IMR-90 (cell line): ENCODE measurements around the gene SERPINB10. TPM values are rescaled to one million over a fixed set of nuclear protein-coding genes. Genes with fewer than 3 reads are reported as not detected.

Experiments
- ATAC-seq: fragments of 200-7000 bp; cut with Tn5 transposase; 2 replicates; pipeline ENCODE4 v1.9.1; 2020; ENCODE audit warnings: low read depth, mild to moderate bottlenecking, moderate library complexity
- BruUV-seq: library from RNA; stranded (reverse); fragments of 400-500 nt; replicated peaks from 2 replicates; lab custom pipeline; 2021; lab: Mats Ljungman, UMichigan
- CTCF ChIA-PET: fragments of 300-600 bp; formaldehyde crosslinking; extraction: SDS; loops from one replicate; lab custom pipeline; 2021; ENCODE audit warnings: antibody characterized with exemption; lab: Yijun Ruan, JAX
- POLR2A ChIA-PET: fragments of 300-600 bp; sonication (Branson Sonifier 250); formaldehyde crosslinking; loops from one replicate; lab custom pipeline; 2022; ENCODE audit warnings: antibody characterized with exemption; ENCODE audit not compliant: unreplicated experiment; lab: Charles Lee
- DNase-seq: peaks from one replicate; pipeline ENCODE4 v3.0.0; 2013
- H2AFZ ChIP-seq: replicated peaks from 2 replicates; pipeline ENCODE3; 2013; ENCODE audit warnings: low read length, mild to moderate bottlenecking; ENCODE audit not compliant: poor library complexity
- H2AK5ac ChIP-seq: 2 replicates; pipeline ENCODE4 v1.6.1; 2013; ENCODE audit warnings: low read depth, low read length, inconsistent platforms
- H2AK9ac ChIP-seq: replicated peaks from 2 replicates; pipeline ENCODE3; 2013; ENCODE audit warnings: mild to moderate bottlenecking, low read depth, low read length, moderate library complexity; ENCODE audit not compliant: poor library complexity
- H2BK120ac ChIP-seq: 2 replicates; pipeline ENCODE4 v1.6.1; 2013; ENCODE audit warnings: low read depth, low read length, inconsistent platforms
- H2BK15ac ChIP-seq: 3 replicates; pipeline ENCODE4 v1.6.1; 2013; ENCODE audit warnings: low read depth, low read length, inconsistent platforms
- H2BK20ac ChIP-seq: 2 replicates; pipeline ENCODE4 v1.6.1; 2013; ENCODE audit warnings: low read depth, mild to moderate bottlenecking, inconsistent platforms, low read length, moderate library complexity
- H2BK5ac ChIP-seq: 2 replicates; pipeline ENCODE4 v1.6.1; 2013; ENCODE audit warnings: mild to moderate bottlenecking, low read depth, low read length, inconsistent platforms; ENCODE audit not compliant: poor library complexity, severe bottlenecking
- H3K14ac ChIP-seq: replicated peaks from 2 replicates; pipeline ENCODE4 v1.6.1; 2013; ENCODE audit warnings: low read depth, low read length, inconsistent platforms
- H3K18ac ChIP-seq: 2 replicates; pipeline ENCODE4 v1.6.1; 2013; ENCODE audit warnings: low read depth, low read length, control low read depth
- H3K23ac ChIP-seq: 2 replicates; pipeline ENCODE4 v1.6.1; 2013; ENCODE audit warnings: low read depth, low read length, inconsistent platforms
- H3K27ac ChIP-seq: 2 replicates; pipeline ENCODE4 v1.5.1; 2013; ENCODE audit warnings: mild to moderate bottlenecking, control low read depth, low read length; ENCODE audit not compliant: insufficient read depth
- H3K27me3 ChIP-seq: 2 replicates; pipeline ENCODE4 v1.6.1; 2013; ENCODE audit warnings: low read length; ENCODE audit not compliant: control insufficient read depth, insufficient read depth
- H3K36me3 ChIP-seq: 2 replicates; pipeline ENCODE4 v1.6.1; 2013; ENCODE audit warnings: low read length, mixed read lengths; ENCODE audit not compliant: control insufficient read depth, insufficient read depth
- H3K4ac ChIP-seq: 2 replicates; pipeline ENCODE4 v1.6.1; 2013; ENCODE audit warnings: low read depth, low read length, inconsistent platforms
- H3K4me1 ChIP-seq: 2 replicates; pipeline ENCODE4 v1.6.1; 2013; ENCODE audit warnings: low read length, mixed read lengths; ENCODE audit not compliant: control insufficient read depth, insufficient read depth
- H3K4me2 ChIP-seq: 2 replicates; pipeline ENCODE4 v1.6.1; 2013; ENCODE audit warnings: low read depth, mild to moderate bottlenecking, control low read depth, low read length, moderate library complexity
- H3K4me3 ChIP-seq: 2 replicates; pipeline ENCODE4 v1.5.1; 2013; ENCODE audit warnings: low read depth, mild to moderate bottlenecking, control low read depth, low read length, moderate library complexity; ENCODE audit not compliant: insufficient read depth
- H3K56ac ChIP-seq: 2 replicates; pipeline ENCODE4 v1.6.1; 2013; ENCODE audit warnings: low read length, inconsistent platforms; ENCODE audit not compliant: insufficient read depth; ENCODE audit errors: extremely low read depth
- H3K79me1 ChIP-seq, 2 experiments: 2 replicates each; pipeline ENCODE4 v1.6.1; 2013; ENCODE audit warnings: low read length in 2 of 2, inconsistent platforms in 1 of 2, low read depth in 1 of 2
- H3K9ac ChIP-seq: 2 replicates; pipeline ENCODE4 v1.6.1; 2013; ENCODE audit warnings: low read depth, low read length, control low read depth
- H3K9me1 ChIP-seq: 2 replicates; pipeline ENCODE4 v1.6.1; 2013; ENCODE audit warnings: low read length, inconsistent platforms; ENCODE audit not compliant: insufficient read depth
- H3K9me3 ChIP-seq: 2 replicates; pipeline ENCODE4 v1.6.1; 2013; ENCODE audit warnings: low read length; ENCODE audit not compliant: control insufficient read depth, insufficient read depth
- H4K20me1 ChIP-seq: 2 replicates; pipeline ENCODE4 v1.6.1; 2013; ENCODE audit warnings: low read length, inconsistent platforms; ENCODE audit not compliant: insufficient read depth
- H4K5ac ChIP-seq: 2 replicates; pipeline ENCODE4 v1.6.1; 2013; ENCODE audit warnings: mild to moderate bottlenecking, low read depth, low read length, control low read depth
- H4K8ac ChIP-seq, 2 experiments: 2 replicates each; pipeline ENCODE4 v1.6.1; 2013; ENCODE audit warnings: low read depth in 2 of 2, low read length in 2 of 2, control low read depth in 1 of 2, inconsistent platforms in 1 of 2
- H4K91ac ChIP-seq: 2 replicates; pipeline ENCODE4 v1.6.1; 2013; ENCODE audit warnings: low read depth, low read length, inconsistent platforms; ENCODE audit not compliant: insufficient read depth
- CEBPB ChIP-seq: IDR thresholded peaks from 2 replicates; pipeline ENCODE4 v1.6.1; 2012; ENCODE audit warnings: low read depth, low read length, improper control_type of control experiment
- CHD1 ChIP-seq: IDR thresholded peaks from 2 replicates; pipeline ENCODE4 v1.6.1; 2012; ENCODE audit warnings: low read depth, low read length, improper control_type of control experiment
- MAZ ChIP-seq: IDR thresholded peaks from 2 replicates; pipeline ENCODE4 v1.6.1; 2012; ENCODE audit warnings: low read depth, mild to moderate bottlenecking, low read length, improper control_type of control experiment, moderate library complexity, borderline replicate concordance
- MXI1 ChIP-seq: IDR thresholded peaks from 2 replicates; pipeline ENCODE4 v1.6.1; 2012; ENCODE audit warnings: low read depth, mild to moderate bottlenecking, low read length, moderate library complexity, borderline replicate concordance
- RAD21 ChIP-seq: IDR thresholded peaks from 2 replicates; pipeline ENCODE4 v1.6.1; 2012; ENCODE audit warnings: low read length, improper control_type of control experiment
- RFX5 ChIP-seq: IDR thresholded peaks from 2 replicates; pipeline ENCODE4 v1.8.0; 2012; ENCODE audit warnings: low read depth, mild to moderate bottlenecking, low read length, moderate library complexity
- WGBS, 2 experiments: methylation state at CpG; one replicate each; pipeline versions ENCODE4 v1.1.5 to v1.1.7; 2013; ENCODE audit warnings: missing lambda C conversion rate in 2 of 2; ENCODE audit not compliant: insufficient read length in 1 of 2; ENCODE audit errors: extremely low coverage in 2 of 2; 5-methylcytosine and 5-hydroxymethylcytosine counted together
- dilution Hi-C: fragments of 300-500 bp; cut with HindIII; formaldehyde crosslinking; loops from one replicate; pipeline ENCODE4 v1.14.3; 2018; ENCODE audit warnings: low sequenced_read_pairs; ENCODE audit not compliant: unreplicated experiment
- in situ Hi-C: fragments of 300-500 bp; cut with MboI; formaldehyde crosslinking; loops from 3 replicates; pipeline ENCODE4 v1.14.3; 2019; ENCODE audit warnings: low sequenced_read_pairs, inconsistent platforms, mixed read lengths
- intact Hi-C: fragments of 100-400 bp; cut with micrococcal nuclease; formaldehyde crosslinking; loops from 2 replicates; pipeline ENCODE4 v1.10.0; 2022
- polyA plus RNA-seq, 3 experiments: library from polyadenylated mRNA; depleted of rRNA; stranded (reverse); fragments of >200 nt; gene quantifications; 2 replicates each; pipeline ENCODE4 v1.2.3, GENCODE V29; 2012; ENCODE audit warnings: low replicate concordance in 1 of 3
- total RNA-seq: library from RNA; depleted of rRNA; stranded (reverse); fragments of >200 nt; gene quantifications from 2 replicates; pipeline ENCODE4 v1.2.3, GENCODE V29; 2012
- TF ChIP-seq, protein P1 (sequence below): fragments of 150-350 bp; IDR thresholded peaks from 2 replicates; pipeline ENCODE4 v1.6.1; 2017; ENCODE audit warnings: mild to moderate bottlenecking, antibody characterized with exemption, low read length, low read depth

SERPINB10 gene
- total and polyA plus RNA-seq, 2 of the 4 experiments (the other 2 are of a cell fraction): not detected

DNA sequence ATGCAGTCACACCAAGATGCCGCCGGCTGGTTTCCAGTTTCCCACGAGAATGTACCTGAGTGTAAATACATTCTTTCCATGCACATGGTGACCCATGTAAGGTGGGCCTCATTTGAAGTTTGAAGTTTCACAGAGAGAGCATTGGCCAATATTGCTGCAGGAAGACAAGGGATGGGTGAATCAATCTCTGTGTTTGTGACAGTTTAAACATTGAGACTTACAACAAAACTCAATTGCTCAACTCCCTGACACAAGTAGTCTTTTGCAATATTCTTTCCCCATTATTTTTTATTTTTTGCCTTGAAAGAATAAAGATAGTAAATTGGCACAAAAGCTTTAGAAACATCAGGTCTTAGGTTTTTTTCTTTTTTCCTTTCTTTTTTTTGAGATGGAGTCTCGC is 15.2 kb upstream of the SERPINB10 start:
- no peak overlapping the region for H3K56ac ChIP-seq
- H3K9me1 ChIP-seq: no peaks in the 10 kb centered on the region; the same call in 1 of the 2 replicates
- no peak overlapping the region for H2BK120ac ChIP-seq
- no peak for DNase-seq
- no peak overlapping the region for H3K18ac ChIP-seq
- H4K91ac ChIP-seq: no peak overlapping the region
- H4K8ac ChIP-seq: no peak overlapping the region
- H3K79me1 ChIP-seq: no peaks in the 10 kb centered on the region
- no peaks in the 10 kb centered on the region for H4K20me1 ChIP-seq
- no peak overlapping the region for H2AK5ac ChIP-seq
- no peak overlapping the region for H3K14ac ChIP-seq
- H3K27me3 ChIP-seq: peaks cover 2% of the 10 kb centered on the region; the same call in 1 of the 2 replicates
- dilution Hi-C loops: no loop called here
- no peak overlapping the region for H3K9ac ChIP-seq
- no peaks in the 10 kb centered on the region for H3K9me3 ChIP-seq
- intact Hi-C loops: no loop called here
- no peak overlapping the region for H2AFZ ChIP-seq
- no peak overlapping the region for H2BK5ac ChIP-seq
- no peak overlapping the region for H3K4me3 ChIP-seq
- no TSS peak for BruUV-seq
- H2BK15ac ChIP-seq: no peak overlapping the region
- no peak overlapping the region for H2AK9ac ChIP-seq
- no peak overlapping the region for H2BK20ac ChIP-seq
- POLR2A ChIA-PET: no interaction called here
- H3K4me2 ChIP-seq: no peak overlapping the region
- TF ChIP-seq CHD1 (no peak), MAZ (no peak), RFX5 (no peak), MXI1 (no peak), CEBPB (no peak), RAD21 (no peak)
- TF ChIP-seq, protein P1, sequence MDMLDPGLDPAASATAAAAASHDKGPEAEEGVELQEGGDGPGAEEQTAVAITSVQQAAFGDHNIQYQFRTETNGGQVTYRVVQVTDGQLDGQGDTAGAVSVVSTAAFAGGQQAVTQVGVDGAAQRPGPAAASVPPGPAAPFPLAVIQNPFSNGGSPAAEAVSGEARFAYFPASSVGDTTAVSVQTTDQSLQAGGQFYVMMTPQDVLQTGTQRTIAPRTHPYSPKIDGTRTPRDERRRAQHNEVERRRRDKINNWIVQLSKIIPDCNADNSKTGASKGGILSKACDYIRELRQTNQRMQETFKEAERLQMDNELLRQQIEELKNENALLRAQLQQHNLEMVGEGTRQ: no peak
- ATAC-seq: no peak
- H3K27ac ChIP-seq: no peak overlapping the region
- H3K23ac ChIP-seq: no peak overlapping the region
- H3K36me3 ChIP-seq: no peaks in the 10 kb centered on the region
- CTCF ChIA-PET: no interaction called here
- no peak overlapping the region for H4K5ac ChIP-seq
- no CpG with 5 or more reads among the region's 4 CpGs for WGBS, 2 experiments
- H3K4ac ChIP-seq: no peak overlapping the region
- in situ Hi-C loops: no loop called here
- H3K4me1 ChIP-seq: no peaks in the 10 kb centered on the region
